NOMO-1 treated with DMSO at 0.1 percent for 48 hours (cell line): Measurements from ENCODE around the gene KCNH1.

Source experiments
- DNase-seq: peaks from one replicate; lab custom pipeline; 2025; ENCODE audit not compliant: unreplicated experiment; lab: John Stamatoyannopoulos, UW

The KCNH1 gene

DNA sequence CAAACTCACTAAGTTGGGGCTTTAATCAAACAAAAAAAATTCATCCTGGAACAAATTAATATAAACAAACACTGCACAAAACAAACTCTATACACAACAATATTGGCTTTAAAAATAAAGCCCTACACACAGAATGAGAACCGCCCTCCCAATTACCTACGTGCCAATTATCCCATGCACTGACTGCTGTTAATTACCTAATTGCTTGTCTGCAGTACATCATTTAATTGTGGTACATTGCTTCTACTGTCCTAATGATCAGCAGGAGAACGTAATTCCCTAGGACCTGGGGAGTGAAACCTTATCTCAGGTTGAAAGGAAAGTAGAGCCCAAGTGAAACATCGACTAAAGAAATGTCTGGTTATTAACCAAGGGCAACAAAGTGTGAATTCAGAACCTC is 364.5 kb downstream of the KCNH1 start:
- DNase-seq: no peak

DNA sequence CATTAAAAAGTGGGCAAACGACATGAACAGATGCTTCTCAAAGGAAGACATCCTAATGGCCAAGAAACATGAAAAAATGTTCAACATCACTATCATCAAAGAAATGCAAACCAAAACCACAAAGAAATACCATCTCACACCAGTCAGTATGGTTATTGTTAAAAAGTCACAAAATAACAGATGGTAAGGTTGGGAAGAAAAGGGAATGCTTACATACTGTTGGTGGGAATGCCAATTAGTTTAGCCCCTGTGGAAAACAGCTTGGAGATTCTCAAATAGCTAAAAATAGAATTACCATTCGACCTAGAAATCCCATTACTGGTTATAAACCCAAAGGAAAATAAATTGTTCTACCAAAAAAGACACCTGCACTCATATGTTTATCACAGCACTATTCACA is 369.4 kb downstream of the KCNH1 start:
- no peak for DNase-seq

DNA sequence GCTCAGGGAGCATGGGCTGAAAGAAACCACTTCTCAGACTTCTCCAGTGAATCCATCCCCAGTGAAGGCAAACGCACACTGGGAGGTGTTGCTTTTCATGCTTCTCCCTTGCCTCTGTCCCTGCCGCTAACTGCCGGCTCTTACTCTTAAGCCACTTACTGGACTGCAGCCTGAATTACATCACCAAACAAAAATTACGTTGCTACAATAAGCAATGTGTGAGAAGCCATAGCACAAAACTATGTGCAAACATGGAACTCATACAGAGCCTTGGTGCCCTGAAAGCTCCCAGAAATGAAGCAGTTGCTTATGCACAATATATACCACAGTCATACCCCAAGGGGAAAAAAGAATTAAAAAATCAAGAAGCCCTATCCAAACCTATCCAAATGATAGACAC is 375.2 kb downstream of the KCNH1 start:
- no peak for DNase-seq

DNA sequence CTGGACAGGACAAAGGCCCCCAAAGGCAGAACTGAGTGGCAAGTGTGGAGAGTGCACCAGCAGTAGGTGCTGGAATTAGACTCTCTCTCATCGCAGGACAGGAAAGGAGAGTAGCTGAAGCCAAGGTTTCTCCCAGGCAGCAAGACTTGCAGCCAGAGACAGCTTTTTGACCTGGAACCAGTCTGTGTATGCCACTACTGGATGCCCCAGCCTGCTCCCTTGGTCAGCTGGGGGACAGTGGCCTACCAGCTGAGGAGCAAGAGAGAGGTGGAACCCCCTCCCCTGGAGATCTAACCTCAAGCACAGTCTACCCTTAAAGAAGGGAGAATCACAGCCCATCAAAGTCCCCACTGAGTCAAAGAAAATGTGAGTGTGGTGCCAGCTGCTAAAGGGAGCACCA is 375.7 kb downstream of the KCNH1 start:
- no peak for DNase-seq

DNA sequence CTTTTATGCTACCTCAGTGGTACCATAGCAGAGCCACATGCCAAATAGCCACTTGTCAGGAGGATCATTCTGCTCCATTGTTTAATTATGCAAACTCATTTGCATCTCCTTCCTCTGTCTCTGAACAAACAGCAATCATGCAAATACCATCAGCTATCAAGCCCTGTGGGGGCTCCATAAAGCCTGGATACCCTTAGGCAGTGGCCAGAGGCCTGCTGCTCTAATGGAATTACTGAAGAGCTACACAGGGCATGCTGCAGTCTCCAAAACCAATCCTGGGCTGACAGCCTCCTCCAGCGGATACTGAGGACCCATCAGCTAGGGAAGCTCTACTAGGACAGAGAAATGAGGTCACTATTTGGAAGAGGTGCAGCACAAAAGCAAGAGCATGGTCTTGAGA is 376.3 kb downstream of the KCNH1 start:
- no peak for DNase-seq

DNA sequence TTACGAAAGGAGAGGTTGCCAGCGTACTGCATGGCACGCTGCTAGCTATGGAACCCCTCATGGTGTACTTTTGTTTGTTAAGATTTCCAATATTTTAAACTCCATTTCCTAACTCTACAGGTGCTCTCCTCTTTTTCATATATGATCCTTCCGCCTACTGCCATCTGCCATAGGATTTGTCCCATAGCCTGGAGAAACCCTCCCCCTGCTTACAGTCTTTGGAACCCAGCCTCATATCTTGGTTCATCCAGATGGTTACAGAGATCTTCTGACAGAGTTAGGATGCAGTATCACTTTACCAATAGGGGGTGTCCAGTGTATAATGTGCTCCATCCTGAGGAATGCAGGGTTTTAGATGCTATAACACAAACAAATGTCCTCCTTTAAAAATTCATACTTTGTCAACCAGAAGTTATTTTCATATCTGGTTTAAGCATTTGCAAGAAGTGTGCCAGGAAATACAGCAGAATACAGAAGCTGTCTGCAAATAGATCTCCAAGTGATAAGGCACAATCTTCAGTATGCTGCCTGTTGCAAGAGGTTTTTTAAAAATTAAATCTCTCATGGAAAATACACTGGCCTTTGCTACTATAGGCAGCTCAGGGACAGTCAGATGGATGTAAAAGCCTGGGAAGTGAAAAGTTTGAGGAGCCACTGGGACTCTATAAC is 377.8 kb downstream of the KCNH1 start:
- DNase-seq: no peak

DNA sequence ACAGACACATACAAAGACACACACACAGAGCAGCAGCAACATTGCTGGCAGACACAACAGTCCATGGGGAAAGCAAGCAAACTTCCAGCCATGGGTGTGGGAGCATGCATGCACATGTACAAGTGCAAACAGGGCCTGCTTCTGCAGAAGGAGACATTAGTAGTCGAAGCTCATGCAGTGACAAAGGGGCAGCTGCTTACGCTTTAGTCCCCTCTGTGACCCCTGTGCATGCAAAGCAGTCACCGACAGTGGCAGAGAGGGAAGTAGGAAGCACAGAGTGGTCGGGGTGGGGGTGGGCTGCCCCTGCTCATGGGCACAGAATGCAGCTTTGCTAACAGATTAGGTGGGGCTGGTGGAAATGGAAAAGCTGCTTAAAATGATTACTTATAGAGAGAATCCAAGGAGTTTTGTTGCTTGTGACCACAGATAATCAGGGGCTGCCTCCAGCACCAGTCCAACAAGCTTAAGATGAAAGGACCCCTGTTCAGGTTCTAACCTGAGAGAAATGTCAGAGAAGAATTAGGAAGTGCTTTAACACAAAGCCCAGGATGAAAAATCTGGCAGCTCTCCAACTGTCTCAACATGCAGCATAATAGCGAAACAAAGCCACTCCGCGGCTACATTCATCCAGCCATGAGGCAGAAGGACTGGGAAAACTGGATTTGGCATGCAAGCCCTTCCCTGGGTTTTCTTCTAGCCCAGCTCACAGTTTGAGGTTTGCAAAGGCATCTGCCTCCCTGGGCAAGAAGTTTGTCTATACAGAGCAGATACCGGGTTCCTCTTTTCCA is 378.9 kb downstream of the KCNH1 start:
- DNase-seq: no peak

DNA sequence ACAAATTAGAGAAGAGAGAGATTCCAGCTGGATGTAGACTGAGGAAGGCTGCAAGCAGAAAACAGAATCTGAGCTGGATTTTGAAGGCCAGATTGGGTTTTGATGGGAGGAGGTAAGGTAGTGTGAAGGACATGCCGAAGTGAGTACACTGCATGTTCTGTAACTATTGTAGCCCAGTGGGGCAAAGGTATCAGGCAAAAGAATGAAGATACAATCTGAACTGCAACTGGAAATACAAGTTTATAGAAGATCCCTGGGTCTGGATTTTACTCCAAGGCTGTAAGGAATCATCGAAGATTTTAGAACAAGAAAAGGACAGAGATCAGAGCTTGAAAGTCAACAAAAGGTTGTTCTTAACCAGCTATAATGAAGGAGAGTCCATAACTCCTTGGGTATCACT is 382.0 kb downstream of the KCNH1 start:
- DNase-seq: no peak

DNA sequence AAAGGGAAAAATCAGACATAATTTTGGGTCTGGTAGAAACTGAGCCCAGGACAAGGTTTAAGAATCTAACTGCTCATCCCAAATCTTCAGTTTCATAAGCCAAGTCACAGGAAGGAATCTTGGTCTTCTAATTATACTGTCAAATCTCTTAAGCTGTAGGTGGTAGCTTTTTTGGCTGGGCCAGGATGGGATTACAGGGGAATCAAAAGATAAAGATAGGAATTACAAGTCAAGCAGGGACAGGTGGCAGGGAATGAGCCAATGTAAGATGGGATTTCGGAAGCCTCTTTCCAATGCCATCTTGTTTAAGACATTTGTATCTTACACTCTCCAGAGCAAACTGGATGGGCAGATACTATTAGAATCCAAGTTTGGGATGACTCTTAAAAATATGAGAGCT is 383.5 kb downstream of the KCNH1 start:
- no peak for DNase-seq

DNA sequence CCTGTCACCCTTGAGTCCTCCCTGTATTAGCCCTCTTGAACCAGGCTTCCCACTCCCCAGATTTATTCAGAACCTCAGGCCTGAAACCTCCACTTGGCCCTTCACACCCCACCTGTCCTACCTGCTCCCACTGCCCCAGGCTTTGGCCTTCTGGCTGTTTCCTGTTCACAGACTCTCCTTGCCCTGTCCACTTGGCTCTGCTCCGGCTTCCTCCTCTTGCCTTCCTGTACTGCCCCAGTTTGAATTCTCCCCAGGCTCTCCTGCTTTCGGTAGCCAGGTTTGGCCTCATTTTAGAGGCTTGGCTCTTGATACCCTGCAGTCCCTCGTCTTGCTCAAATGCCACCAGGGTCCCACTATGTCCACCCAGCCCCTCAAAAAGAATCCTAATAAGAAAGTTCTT is 385.2 kb downstream of the KCNH1 start:
- DNase-seq: no peak

DNA sequence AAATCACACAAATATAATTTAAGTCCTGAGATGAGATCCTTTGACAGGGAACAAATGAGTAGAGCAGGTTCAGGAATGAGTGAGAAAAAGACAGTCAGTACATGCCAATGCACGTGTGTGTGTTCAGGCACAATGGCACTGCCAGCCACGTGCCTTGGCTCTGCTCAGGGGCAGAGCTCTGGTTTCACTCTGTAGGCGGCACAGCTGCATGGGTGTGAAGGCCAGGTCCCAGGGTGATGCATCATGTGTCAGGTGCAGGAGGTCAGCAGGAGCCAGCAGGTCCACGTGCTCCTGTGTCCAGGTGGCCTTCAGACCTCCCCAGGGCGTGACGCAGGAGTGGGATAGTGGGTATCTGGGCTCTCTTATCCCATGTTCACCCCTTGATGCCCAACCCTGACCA is 386.1 kb downstream of the KCNH1 start:
- DNase-seq: no peak

DNA sequence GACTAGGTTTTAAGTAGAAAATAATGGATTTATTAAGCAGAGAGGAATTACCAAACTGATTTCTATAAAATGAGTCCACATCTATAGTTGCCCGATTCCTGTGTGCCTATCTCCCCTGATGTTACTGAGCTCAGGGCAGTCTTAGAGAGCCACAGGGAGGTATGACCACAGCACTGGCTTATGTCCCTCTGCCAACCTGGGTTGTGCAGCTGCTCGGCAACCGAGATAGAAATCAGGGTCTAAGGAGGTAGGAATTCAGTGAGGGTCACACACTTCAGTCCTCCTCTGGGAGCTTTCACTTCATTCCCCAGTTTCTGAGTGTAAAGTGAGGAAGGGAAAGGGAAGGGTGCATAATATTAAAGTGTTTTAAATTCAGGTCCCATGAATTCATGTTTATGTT is 386.8 kb downstream of the KCNH1 start:
- no peak for DNase-seq

DNA sequence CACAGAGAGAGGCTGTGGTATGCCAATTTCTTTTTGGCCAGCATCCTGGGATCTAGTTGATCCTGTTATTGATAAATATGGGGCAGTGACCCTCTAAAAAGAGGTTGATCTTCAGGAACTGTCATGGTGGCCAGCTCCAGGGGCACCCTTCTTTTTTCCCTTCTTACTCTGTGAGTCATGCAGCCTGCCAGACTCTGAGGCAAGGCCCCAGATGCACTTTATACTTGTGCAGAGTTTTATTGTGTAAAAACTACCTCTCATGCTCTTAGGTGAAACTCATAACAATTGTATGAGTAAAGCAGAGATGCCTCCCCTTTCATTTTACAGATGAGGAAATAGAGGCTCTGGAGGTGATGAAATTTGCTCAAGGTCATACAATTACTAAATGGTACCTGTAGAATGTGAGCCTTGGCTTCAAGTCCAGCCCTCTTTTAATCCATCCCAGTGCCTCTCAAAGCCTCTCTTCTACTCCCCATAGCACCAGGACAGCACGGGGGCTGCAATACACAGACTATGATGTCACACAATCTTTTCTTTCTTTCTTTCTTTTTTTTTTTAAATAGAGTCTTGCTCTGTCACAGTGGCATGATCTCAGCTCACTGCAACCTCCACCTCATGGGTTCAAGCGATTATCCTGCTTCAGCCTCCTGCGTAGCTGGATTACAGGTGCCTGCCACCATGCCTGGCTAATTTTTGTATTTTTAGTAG is 387.8 kb downstream of the KCNH1 start:
- no peak for DNase-seq

DNA sequence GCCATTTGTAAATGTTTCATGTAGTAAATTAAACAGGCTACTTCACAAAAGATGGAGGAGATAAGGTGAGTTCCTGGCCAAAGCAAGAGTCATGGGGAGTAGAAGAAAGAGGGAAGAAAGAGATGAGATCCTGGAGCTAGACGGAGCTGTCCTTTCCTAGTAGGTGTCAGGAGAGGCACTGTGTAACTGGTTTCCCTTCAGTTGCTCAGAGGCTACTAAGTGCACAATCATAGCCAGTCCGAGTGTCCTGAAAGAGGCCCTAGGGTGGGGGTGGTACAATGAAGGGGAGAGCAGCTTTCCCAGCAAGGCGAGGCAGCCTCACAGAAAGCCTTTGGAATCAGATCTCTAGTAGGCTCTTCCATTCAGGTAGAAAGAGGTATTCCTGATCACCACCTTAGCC is 390.9 kb downstream of the KCNH1 start:
- DNase-seq: no peak

DNA sequence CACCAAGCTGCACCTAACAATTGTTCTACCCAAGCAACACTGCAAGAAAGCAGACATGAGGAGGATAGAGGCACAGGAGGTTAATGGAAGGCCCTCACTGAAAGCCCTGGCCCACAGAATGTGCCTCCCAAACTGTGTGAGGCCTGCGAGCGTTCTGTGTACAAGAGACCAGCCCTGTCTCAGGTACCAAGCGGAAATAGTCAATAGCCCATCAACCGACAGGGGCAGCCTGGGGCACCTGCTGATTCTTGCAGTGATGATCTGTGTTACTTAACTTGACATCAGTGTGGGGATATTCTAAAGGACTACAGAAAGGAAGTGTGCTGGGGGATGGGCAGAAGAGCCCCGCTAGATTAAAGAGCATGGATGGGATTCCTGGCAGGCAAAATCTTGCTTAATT is 392.4 kb downstream of the KCNH1 start:
- DNase-seq: no peak

DNA sequence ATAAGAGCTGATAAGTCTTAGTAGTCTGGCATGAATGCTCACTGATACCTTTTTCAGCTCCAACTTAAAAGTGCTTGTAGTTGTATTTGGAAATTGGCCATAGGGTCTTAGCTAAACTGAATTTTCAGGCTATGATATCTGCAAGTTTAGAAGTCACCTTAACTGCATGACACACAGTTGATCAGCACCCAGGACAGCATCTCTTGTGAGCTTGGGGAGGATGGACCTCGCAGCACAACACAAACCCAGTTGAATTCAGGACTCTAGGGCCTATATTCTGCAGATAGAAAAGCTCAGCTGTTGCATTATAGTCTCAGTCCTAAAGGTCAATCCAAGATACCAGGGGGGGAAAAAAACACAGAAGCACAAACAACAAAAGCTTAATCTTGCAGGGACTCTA is 394.3 kb downstream of the KCNH1 start:
- DNase-seq: no peak

DNA sequence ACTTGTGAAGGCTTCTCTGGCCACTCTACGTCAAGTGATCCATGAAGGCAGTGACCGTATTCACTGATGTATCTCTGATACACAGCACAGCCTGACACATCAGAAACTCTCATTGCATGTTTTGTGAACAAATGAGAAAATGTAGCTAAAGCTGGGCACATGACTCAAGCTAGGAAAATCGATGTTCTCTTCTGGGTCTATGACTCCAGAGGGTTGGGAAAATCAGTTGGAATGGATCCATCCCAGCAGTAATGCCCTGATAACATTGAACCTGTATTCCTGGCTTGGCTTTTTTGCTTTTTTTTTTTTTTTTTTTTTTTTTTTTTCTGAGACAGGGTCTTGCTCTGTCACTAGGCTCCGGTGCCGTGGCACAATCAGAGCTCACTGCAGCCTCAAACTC is 395.7 kb downstream of the KCNH1 start:
- no peak for DNase-seq

DNA sequence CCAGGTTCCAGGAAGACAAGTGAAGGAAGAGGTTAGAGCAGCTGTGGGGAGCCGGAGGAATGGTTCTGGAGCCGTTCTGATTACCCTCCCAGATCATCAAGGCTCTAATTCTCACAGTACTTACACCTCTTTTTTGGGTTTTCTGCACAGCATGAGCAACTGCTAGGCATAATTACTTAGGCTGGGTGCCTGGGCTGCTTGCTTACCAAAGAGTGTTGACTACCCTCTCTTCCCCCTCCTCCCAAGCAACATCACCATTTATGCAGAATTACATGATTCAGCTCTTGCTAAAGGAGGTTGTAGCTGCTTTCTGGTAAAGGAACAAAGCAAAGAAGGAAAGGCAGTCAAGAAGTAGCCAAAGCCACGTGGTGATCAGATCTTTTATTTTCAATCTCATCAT is 397.2 kb downstream of the KCNH1 start:
- DNase-seq: no peak

DNA sequence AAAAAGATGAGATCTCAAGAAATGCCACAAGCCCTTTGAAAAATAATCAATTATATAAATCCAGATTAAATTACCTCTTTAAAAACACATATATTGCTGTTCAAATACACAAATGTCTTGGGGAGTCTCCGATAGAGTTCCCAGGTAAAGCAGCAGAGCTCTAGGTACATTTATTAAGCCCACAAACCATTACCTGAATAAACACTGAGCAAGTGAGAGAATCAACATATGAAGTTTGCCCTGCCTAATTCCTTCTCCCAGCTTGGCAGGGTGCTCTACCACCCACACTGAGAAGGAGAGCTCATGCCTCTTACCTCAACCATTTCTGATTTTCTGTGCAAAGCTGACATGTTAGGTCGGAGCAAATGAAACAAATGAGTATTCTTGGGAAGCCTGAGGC is 402.4 kb downstream of the KCNH1 start:
- DNase-seq: no peak

DNA sequence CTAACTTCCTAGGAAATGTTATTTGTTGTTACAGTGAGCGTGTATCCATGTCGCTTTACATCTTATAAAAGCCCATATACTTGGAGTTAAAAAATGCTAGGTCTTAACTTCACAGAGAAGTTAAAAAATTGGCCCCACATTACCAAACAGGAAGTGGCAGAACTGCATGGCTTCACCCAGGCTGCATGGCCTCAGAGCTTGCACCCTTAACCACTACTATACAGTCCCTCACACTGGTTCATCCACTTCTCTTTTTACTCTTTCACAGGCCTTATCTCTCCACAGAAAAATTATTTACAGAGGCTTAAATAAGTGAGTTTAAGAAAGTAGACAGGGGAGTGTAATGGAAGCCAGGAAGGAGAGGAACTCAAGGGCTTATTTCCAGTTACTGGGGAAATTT is 402.8 kb downstream of the KCNH1 start:
- DNase-seq: peak; percentile 38

DNA sequence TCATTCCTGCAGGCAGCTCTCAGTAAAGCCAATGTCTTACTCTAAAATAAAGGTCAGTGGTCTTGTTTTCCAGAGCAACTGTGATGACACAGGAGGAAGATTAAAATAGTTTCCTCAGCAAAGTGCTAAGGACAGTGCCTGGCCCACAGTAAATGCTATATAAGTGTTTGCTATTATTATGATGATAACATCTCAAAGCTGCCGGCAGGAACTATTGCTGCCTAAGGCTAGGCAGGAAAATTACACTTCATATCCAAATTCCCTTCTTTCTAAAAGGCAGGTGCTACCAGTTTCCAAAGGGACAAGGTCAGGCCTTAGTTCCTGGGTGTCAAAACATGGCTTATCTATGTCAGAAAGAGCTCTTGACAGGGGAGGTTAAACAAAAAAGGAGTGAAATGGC is 403.9 kb downstream of the KCNH1 start:
- DNase-seq: no peak

DNA sequence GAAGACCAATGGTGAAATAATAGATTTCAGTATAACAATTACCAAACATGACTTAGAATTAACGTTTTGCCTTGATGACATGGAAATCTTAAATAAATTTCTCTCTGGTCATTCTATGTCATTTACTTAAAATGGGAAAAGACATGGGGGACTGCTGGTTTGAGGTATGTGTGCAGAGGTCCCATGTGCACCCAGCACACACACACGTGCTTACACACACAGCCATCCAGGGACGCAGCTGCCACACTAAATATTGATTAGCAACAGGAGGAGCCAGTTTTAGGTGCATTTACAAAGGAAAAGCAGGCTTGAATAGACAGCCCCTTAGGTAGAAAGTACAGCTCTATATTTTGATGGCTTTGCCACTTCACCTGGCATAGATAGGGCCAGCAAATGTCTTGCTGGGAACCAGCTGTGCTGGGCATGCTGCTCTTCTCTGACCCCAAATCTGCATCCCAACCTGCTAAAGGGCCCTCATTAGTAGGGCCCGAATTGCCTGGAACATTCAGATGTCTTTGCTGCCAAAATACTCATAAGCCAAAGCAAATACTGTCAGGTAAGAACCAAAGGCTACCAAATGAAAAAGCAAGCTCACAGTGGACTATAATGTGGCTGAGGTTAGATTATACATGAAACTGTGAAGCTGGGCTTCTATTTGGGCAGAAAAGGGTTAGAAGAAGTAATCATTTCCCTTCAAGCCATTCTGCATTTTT is 405.4 kb downstream of the KCNH1 start:
- no peak for DNase-seq
